ENCODE measurements around the gene AMOTL2. TPM values are rescaled to one million over a fixed set of nuclear protein-coding genes. Genes with fewer than 3 reads are reported as not detected.

The AMOTL2 gene
- total and polyA plus RNA-seq, 9 of the 15 experiments (the other 6 are each of a cell fraction or from before 2014, with no cell fraction given): 0.12 to 0.31 TPM; not detected in 7

- H3K9ac ChIP-seq (ENCODE audit: insufficient read depth in 1 of 2, low read depth in 2 of 2, low read length in 2 of 2): no peak overlapping the region
- POLR2A ChIA-PET: interaction anchor here (1.2 to 1.4 kb wide), 2 partner anchors 10 to 12 kb away, joined by 3 read pairs; no protein-coding TSS in a partner anchor
These were observed 56.1 kb downstream of the AMOTL2 start for GRCh38 chr3:134318166-134318565.

More at GRCh38 chr3:134318166-134318565, 56.1 kb downstream of the AMOTL2 start:
- intact Hi-C loops (cut with micrococcal nuclease) (no loop called here), in situ Hi-C loops (cut with MboI) (no loop called here)
- Histone ChIP-seq H3K27me3 (ENCODE audit: control insufficient read depth in 2 of 2, insufficient read depth in 2 of 2, low read length in 2 of 2) (peaks cover 5 to 14% of the 10 kb centered on the region in 2 experiments; a peak in 3 of 5 replicates), H4K20me1 (replicated peaks; ENCODE audit: control insufficient read depth, insufficient read depth, low read length) (no peaks in the 10 kb centered on the region), H3K4me2 (ENCODE audit: insufficient read depth, low read length) (no peak overlapping the region), H3K4me1 (replicated peaks in 1 of 2; ENCODE audit: control insufficient read depth in 2 of 2, insufficient read depth in 2 of 2, low read length in 2 of 2) (peaks cover 0 to 4% of the 10 kb centered on the region in 2 experiments; a peak in 3 of 5 replicates), H2AFZ (ENCODE audit: low read depth, low read length) (no peak overlapping the region), H3K9me1 (ENCODE audit: control insufficient read depth, insufficient read depth, low read length) (no peaks in the 10 kb centered on the region), H3K9me3 (replicated peaks; ENCODE audit: control insufficient read depth, insufficient read depth, low read depth, low read length) (no peaks in the 10 kb centered on the region), H3K4me3 (no peak overlapping the region), H3K79me2 (ENCODE audit: control insufficient read depth, insufficient read depth, low read length) (no peaks in the 10 kb centered on the region), H3K36me3 (ENCODE audit: control insufficient read depth, insufficient read depth, low read length) (no peaks in the 10 kb centered on the region), H3K27ac (ENCODE audit: extremely low read depth, low read depth, low read length) (no peak overlapping the region)
- ATAC-seq (no peak), FAIRE-seq (no peak), DNase-seq (ENCODE audit: extremely low read depth in 1 of 4, low spot score in 3 of 4) (no peak)
- CTCF ChIA-PET (ENCODE audit: low intra/inter-chr PET ratio): no interaction called here
- BruUV-seq (replicated peaks): no TSS peak
- no peak for TF ChIP-seq TRIM24 (IDR thresholded peaks at IDR 0.05)
- no peak for TF ChIP-seq KDM1A (IDR thresholded peaks at IDR 0.05)
- TF ChIP-seq ATF4 (CRISPR knock-in tag; IDR thresholded peaks at IDR 0.05): no peak
- TF ChIP-seq MAZ (CRISPR knock-in tag; conservative IDR thresholded peaks at IDR 0.05 in 1 of 2, IDR thresholded peaks at IDR 0.05 in 1 of 2): no peak
- TF ChIP-seq ERF (CRISPR knock-in tag; IDR thresholded peaks at IDR 0.05): no peak
- no peak for TF ChIP-seq ZNF561 (CRISPR knock-in tag; conservative IDR thresholded peaks at IDR 0.05)
- no peak for TF ChIP-seq THAP12 (CRISPR knock-in tag; IDR thresholded peaks at IDR 0.05)
- TF ChIP-seq HEY1 (CRISPR knock-in tag; IDR thresholded peaks at IDR 0.05; ENCODE audit: borderline replicate concordance): no peak
- TF ChIP-seq GTF2E2 (tag; IDR thresholded peaks at IDR 0.05): no peak
- TF ChIP-seq ZNF165 (CRISPR knock-in tag; IDR thresholded peaks at IDR 0.05; ENCODE audit: borderline replicate concordance): no peak
- TF ChIP-seq SAFB2 (IDR thresholded peaks at IDR 0.05; ENCODE audit: borderline replicate concordance, low read depth, low read length, severe bottlenecking): no peak
- TF ChIP-seq CBFA2T3 (IDR thresholded peaks at IDR 0.05): no peak
- no peak for TF ChIP-seq AFF4 (CRISPR knock-in tag; IDR thresholded peaks at IDR 0.05)
- no peak for TF ChIP-seq SREBF1 (IDR thresholded peaks at IDR 0.05; ENCODE audit: borderline replicate concordance, low read depth, low read length)
- no peak for TF ChIP-seq ZKSCAN3 (CRISPR knock-in tag; IDR thresholded peaks at IDR 0.05)
- WGBS (ENCODE audit: insufficient coverage, low coverage, missing lambda C conversion rate): 0% methylated on average over 1 of the region's 2 CpGs

All from K562 (cell line).